Prostate gland (tissue), 2 donors: ENCODE data around the gene HLX. TPM values are rescaled to one million over a fixed set of nuclear protein-coding genes. Genes with fewer than 3 reads are reported as not detected.

ENCODE experiments used
- DNase-seq: peaks from one replicate; pipeline ENCODE4 v3.0.0-alpha.2; 2019; ENCODE audit warnings: low spot score
- H3K27ac ChIP-seq, 2 donors: fragments of 200-600 bp; sonication (generic); 2 replicates each; pipeline ENCODE4 v1.5.1; 2017 to 2019
- H3K27me3 ChIP-seq: fragments of 200-600 bp; sonication (generic); replicated peaks from 2 replicates; pipeline ENCODE4 v1.5.1; 2019; ENCODE audit not compliant: insufficient read depth
- H3K36me3 ChIP-seq, 2 donors: fragments of 200-600 bp; sonication (generic); 1 replicate in 1 of 2; 2 replicates in 1 of 2; pipeline versions ENCODE4 v1.5.1 to v1.8.1; 2017 to 2019
- H3K4me1 ChIP-seq: fragments of 200-600 bp; sonication (generic); replicated peaks from 2 replicates; pipeline ENCODE4 v1.5.1; 2019
- H3K4me3 ChIP-seq, 2 donors: fragments of 200-600 bp; sonication (generic); 2 replicates each; pipeline ENCODE4 v1.5.1; 2017 to 2019
- H3K9me3 ChIP-seq: fragments of 200-600 bp; sonication (generic); 2 replicates; pipeline ENCODE4 v1.5.1; 2017
- POLR2A ChIP-seq: fragments of 450-650 bp; IDR thresholded peaks from one replicate; pipeline ENCODE4 v1.6.1; 2016; ENCODE audit warnings: antibody characterized with exemption, mild to moderate bottlenecking
- POLR2AphosphoS5 ChIP-seq: sonication (generic); formaldehyde crosslinking; IDR thresholded peaks from one replicate; pipeline ENCODE4 v1.6.1; 2017; ENCODE audit warnings: antibody characterized with exemption
- WGBS: methylation state at CpG from one replicate; pipeline ENCODE4 v1.1.5; 2018; 5-methylcytosine and 5-hydroxymethylcytosine counted together
- intact Hi-C: fragments of 100-400 bp; cut with DNase I; formaldehyde crosslinking; loops from one replicate; pipeline ENCODE4 v1.14.2; 2022
- total RNA-seq, 2 donors: library from RNA; depleted of rRNA; stranded (reverse); fragments of >200 nt; gene quantifications; one replicate each; pipeline ENCODE4 v1.1.0, GENCODE V29; 2016
- TF ChIP-seq, protein P1 (sequence below), 4 experiments: fragments of 200-600 bp in 2 of 4; fragments of 450-650 bp in 2 of 4; sonication (generic) in 2 of 4; IDR thresholded peaks; 1 replicate in 3 of 4; 2 replicates in 1 of 4; pipeline ENCODE4 v1.5.1; 2016 to 2019; ENCODE audit warnings: antibody characterized with exemption in 4 of 4, mild to moderate bottlenecking in 2 of 4, moderate library complexity in 2 of 4

HLX gene
- total RNA-seq, 2 donors from 2014 or later, result 2.3 to 8.2 TPM

- intact Hi-C loops, result no loop called here
- Histone ChIP-seq H3K4me3 (no peak overlapping the region), H3K27me3 (no peaks in the 10 kb centered on the region), H3K9me3 (no peaks in the 10 kb centered on the region), H3K27ac (no peak overlapping the region), H3K36me3 (no peaks in the 10 kb centered on the region), H3K4me1 (no peaks in the 10 kb centered on the region)
- no peak for DNase-seq
- TF ChIP-seq POLR2AphosphoS5 (no peak), POLR2A (no peak)
- TF ChIP-seq, protein P1, sequence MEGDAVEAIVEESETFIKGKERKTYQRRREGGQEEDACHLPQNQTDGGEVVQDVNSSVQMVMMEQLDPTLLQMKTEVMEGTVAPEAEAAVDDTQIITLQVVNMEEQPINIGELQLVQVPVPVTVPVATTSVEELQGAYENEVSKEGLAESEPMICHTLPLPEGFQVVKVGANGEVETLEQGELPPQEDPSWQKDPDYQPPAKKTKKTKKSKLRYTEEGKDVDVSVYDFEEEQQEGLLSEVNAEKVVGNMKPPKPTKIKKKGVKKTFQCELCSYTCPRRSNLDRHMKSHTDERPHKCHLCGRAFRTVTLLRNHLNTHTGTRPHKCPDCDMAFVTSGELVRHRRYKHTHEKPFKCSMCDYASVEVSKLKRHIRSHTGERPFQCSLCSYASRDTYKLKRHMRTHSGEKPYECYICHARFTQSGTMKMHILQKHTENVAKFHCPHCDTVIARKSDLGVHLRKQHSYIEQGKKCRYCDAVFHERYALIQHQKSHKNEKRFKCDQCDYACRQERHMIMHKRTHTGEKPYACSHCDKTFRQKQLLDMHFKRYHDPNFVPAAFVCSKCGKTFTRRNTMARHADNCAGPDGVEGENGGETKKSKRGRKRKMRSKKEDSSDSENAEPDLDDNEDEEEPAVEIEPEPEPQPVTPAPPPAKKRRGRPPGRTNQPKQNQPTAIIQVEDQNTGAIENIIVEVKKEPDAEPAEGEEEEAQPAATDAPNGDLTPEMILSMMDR (IDR thresholded peaks at IDR 0.05), result no peak
- 91% methylated on average over 2 of the region's 2 CpGs for WGBS
Measured at GRCh38 chr1:220920967-220921366, 41.7 kb downstream of the HLX start.

- TF ChIP-seq, protein P1 (IDR thresholded peaks at IDR 0.05), result no peak
- TF ChIP-seq POLR2A (no peak), POLR2AphosphoS5 (no peak)
- intact Hi-C loops, result no loop called here
- H3K36me3 ChIP-seq, result no peaks in the 10 kb centered on the region
- H3K27me3 ChIP-seq, result no peaks in the 10 kb centered on the region
- H3K9me3 ChIP-seq, result no peaks in the 10 kb centered on the region
- no peak for DNase-seq
- H3K4me3 ChIP-seq, result no peak overlapping the region
- H3K4me1 ChIP-seq, result no peaks in the 10 kb centered on the region
- H3K27ac ChIP-seq, result no peak overlapping the region
- 94% methylated on average over 2 of the region's 2 CpGs for WGBS
Measured at GRCh38 chr1:220921498-220921897, 42.3 kb downstream of the HLX start.

GRCh38 chr1:220921971-220922635 is 42.9 kb downstream of the HLX start:
- TF ChIP-seq POLR2AphosphoS5 (no peak), POLR2A (no peak)
- TF ChIP-seq, protein P1 (IDR thresholded peaks at IDR 0.05), result no peak
- WGBS, result 74% methylated on average over 8 of the region's 8 CpGs
- no peaks in the 10 kb centered on the region for H3K9me3 ChIP-seq

DNA sequence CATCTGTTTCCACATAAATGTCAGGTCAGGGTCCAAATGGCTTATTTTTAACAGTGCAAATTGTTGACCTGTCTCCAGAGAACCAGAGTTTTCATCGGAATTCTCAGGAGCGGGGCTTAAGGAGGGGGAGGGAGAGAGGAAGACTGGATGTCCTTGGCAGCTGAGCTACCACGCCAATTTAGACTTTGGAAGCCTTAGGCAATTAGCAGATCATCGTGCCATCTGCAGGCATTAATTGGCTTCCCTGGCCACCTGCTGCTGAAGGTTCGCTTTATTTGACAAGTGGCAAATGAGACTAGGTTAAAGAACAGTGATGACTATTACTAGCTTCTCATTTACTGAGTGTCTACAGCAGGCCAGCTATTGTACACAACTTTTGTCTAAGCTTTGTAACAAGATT is 43.7 kb downstream of the HLX start:
- DNase-seq, result no peak
- Histone ChIP-seq H3K9me3 (no peaks in the 10 kb centered on the region), H3K36me3 (no peaks in the 10 kb centered on the region), H3K27ac (no peak overlapping the region), H3K4me1 (no peaks in the 10 kb centered on the region), H3K27me3 (no peaks in the 10 kb centered on the region), H3K4me3 (no peak overlapping the region)
- WGBS, result 71% methylated on average over 5 of the region's 5 CpGs
- TF ChIP-seq POLR2A (no peak), POLR2AphosphoS5 (no peak)
- TF ChIP-seq, protein P1 (IDR thresholded peaks at IDR 0.05), result no peak
- intact Hi-C loops, result no loop called here

More at GRCh38 chr1:220921971-220922635, 42.9 kb downstream of the HLX start:
- Histone ChIP-seq H3K36me3 (no peaks in the 10 kb centered on the region), H3K4me1 (no peaks in the 10 kb centered on the region), H3K4me3 (no peak overlapping the region), H3K27ac (no peak overlapping the region), H3K27me3 (no peaks in the 10 kb centered on the region)
- intact Hi-C loops, result no loop called here
- DNase-seq, result no peak

DNA sequence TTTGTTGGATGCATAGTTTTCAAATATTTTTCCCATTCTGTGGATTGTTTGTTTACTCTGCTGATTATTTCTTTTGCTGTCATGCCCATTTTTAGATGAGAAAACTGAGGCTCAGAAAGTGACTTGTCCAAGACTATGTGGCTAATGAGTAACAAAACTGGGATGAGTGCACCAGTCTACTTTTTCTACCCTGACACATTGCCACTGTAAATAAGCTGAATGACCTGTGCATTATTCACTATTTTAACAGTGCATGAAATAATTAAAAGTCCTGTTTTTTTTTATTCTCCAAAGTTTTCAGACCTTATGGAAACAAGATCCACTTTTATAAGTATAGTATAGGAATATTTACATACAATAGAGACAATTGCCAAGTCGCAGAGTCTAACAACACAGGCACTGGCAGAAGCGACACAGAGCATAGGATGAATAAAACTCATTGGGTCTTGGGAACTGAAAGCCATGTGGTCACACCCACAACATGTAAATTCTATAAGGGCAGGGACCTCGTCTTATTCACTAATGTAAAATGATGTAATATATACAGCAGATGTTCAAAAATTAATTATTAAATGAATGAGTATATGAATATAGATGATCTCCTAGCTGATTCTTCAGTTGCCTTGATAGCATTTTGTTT is 45.2 kb downstream of the HLX start:
- H3K27ac ChIP-seq, result no peak overlapping the region
- H3K36me3 ChIP-seq, result no peaks in the 10 kb centered on the region
- intact Hi-C loops, result no loop called here
- DNase-seq, result no peak
- TF ChIP-seq, protein P1 (IDR thresholded peaks at IDR 0.05), result no peak
- TF ChIP-seq POLR2A (no peak), POLR2AphosphoS5 (no peak)
- no peak overlapping the region for H3K4me3 ChIP-seq
- no peaks in the 10 kb centered on the region for H3K9me3 ChIP-seq
- 78% methylated on average over 3 of the region's 3 CpGs for WGBS
- no peaks in the 10 kb centered on the region for H3K27me3 ChIP-seq
- H3K4me1 ChIP-seq, result no peaks in the 10 kb centered on the region
